Astrocyte (in vitro differentiated cells and primary cell): Measurements from ENCODE around the gene FAM209B. TPM values are rescaled to one million over a fixed set of nuclear protein-coding genes. Genes with fewer than 3 reads are reported as not detected.
A peak's percentile ranks its signal among the peaks of the same experiment; 100 is the strongest.

Source experiments
- DNase-seq: peaks from one replicate; pipeline ENCODE4 v3.0.0-alpha.2; 2010; ENCODE audit warnings: low read depth
- FAIRE-seq: peaks from 2 replicates; lab custom pipeline; 2011; peaks lifted over from hg19 to GRCh38; lab: Jason Lieb, UNC
- H2AFZ ChIP-seq: 2 replicates; pipeline ENCODE4 v1.6.0; 2012; ENCODE audit warnings: low read depth, low read length, inconsistent platforms
- H3K27ac ChIP-seq: 2 replicates; pipeline ENCODE4 v1.5.1; 2011; ENCODE audit warnings: low read depth, low read length, inconsistent platforms
- H3K27me3 ChIP-seq: 2 replicates; pipeline ENCODE4 v1.6.0; 2011; ENCODE audit warnings: low read length, inconsistent platforms; ENCODE audit not compliant: insufficient read depth
- H3K36me3 ChIP-seq: 2 replicates; pipeline ENCODE4 v1.5.1; 2011; ENCODE audit warnings: low read length, inconsistent platforms; ENCODE audit not compliant: insufficient read depth
- H3K4me1 ChIP-seq: 2 replicates; pipeline ENCODE4 v1.5.1; 2011; ENCODE audit warnings: low read length, inconsistent platforms; ENCODE audit not compliant: insufficient read depth
- H3K4me2 ChIP-seq: 2 replicates; pipeline ENCODE4 v1.6.0; 2012; ENCODE audit warnings: low read length, inconsistent platforms
- H3K4me3 ChIP-seq: 2 replicates; pipeline ENCODE4 v1.5.1; 2011; ENCODE audit warnings: low read depth, mild to moderate bottlenecking, low read length, inconsistent platforms; ENCODE audit not compliant: insufficient read depth
- H3K79me2 ChIP-seq: 2 replicates; pipeline ENCODE4 v1.6.0; 2012; ENCODE audit warnings: mild to moderate bottlenecking, low read length, inconsistent platforms; ENCODE audit not compliant: insufficient read depth
- H3K9ac ChIP-seq: 2 replicates; pipeline ENCODE4 v1.6.0; 2012; ENCODE audit warnings: mild to moderate bottlenecking, low read length, inconsistent platforms
- H3K9me3 ChIP-seq: 2 replicates; pipeline ENCODE4 v1.5.1; 2012; ENCODE audit warnings: low read depth, mild to moderate bottlenecking, low read length, inconsistent platforms; ENCODE audit not compliant: insufficient read depth
- H4K20me1 ChIP-seq: 2 replicates; pipeline ENCODE4 v1.6.0; 2012; ENCODE audit warnings: low read length, inconsistent platforms; ENCODE audit not compliant: insufficient read depth
- H3K27ac Mint-ChIP-seq: one replicate; pipeline ENCODE4 v1.8.0; 2021; ENCODE audit warnings: mild to moderate bottlenecking, mixed read lengths; ENCODE audit not compliant: unreplicated experiment
- H3K27me3 Mint-ChIP-seq: one replicate; pipeline ENCODE4 v1.8.0; 2021; ENCODE audit warnings: low read depth, mixed read lengths; ENCODE audit not compliant: unreplicated experiment
- H3K36me3 Mint-ChIP-seq: one replicate; pipeline ENCODE4 v1.8.0; 2021; ENCODE audit warnings: low read depth, mixed read lengths; ENCODE audit not compliant: unreplicated experiment
- H3K4me1 Mint-ChIP-seq: one replicate; pipeline ENCODE4 v1.8.0; 2021; ENCODE audit warnings: low read depth, mixed read lengths; ENCODE audit not compliant: unreplicated experiment
- H3K4me3 Mint-ChIP-seq: one replicate; pipeline ENCODE4 v1.8.0; 2021; ENCODE audit warnings: mild to moderate bottlenecking, moderate library complexity, mixed read lengths; ENCODE audit not compliant: unreplicated experiment
- H3K9me3 Mint-ChIP-seq: one replicate; pipeline ENCODE4 v1.8.0; 2021; ENCODE audit warnings: mild to moderate bottlenecking, mixed read lengths; ENCODE audit not compliant: unreplicated experiment
- EZH2 ChIP-seq: IDR thresholded peaks from 2 replicates; pipeline ENCODE4 v1.6.1; 2012; ENCODE audit warnings: mild to moderate bottlenecking, low read length, inconsistent platforms; ENCODE audit not compliant: insufficient read depth
- total RNA-seq: library from RNA; stranded (reverse); gene quantifications from 2 replicates; pipeline ENCODE4 v1.2.1, GENCODE V29; 2021
- TF ChIP-seq, protein P1 (sequence below): IDR thresholded peaks from 2 replicates; pipeline ENCODE4 v1.5.1; 2011; ENCODE audit warnings: low read depth, mild to moderate bottlenecking, inconsistent platforms, low read length, moderate library complexity; ENCODE audit not compliant: insufficient read depth

Gene FAM209B
- total RNA-seq, 1 donor from 2014 or later, result not detected

DNA sequence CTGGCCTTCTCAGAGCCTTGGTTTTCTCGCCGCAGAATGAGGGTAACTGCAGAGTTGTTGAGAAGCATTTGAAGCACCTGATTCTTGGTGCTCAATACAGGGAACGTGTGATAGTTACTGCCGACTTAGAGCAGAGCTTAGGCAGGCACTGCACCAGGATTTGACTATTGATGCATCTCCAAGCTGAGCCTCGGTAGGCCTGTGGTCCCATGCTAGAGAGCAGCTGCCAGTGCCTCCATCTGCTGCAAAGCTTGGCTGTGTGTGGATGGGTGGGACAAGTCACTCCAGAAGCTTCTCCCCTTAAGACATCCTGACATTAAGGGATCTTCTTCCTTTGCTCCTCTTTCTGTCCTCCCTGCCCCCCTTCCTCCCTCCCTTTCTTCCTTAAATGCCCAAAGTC, 40.9 kb downstream of the FAM209B start:
- FAIRE-seq, result no peak
- H3K36me3 Mint-ChIP-seq, result no peaks in the 10 kb centered on the region
- Histone ChIP-seq H3K79me2 (no peaks in the 10 kb centered on the region), H2AFZ (no peak overlapping the region), H3K27me3 (peaks cover 6% of the 10 kb centered on the region), H3K4me3 (no peak overlapping the region), H3K36me3 (no peaks in the 10 kb centered on the region), H3K4me2 (no peak overlapping the region), H4K20me1 (no peaks in the 10 kb centered on the region), H3K27ac (no peak overlapping the region), H3K9me3 (no peaks in the 10 kb centered on the region), H3K9ac (no peak overlapping the region), H3K4me1 (no peaks in the 10 kb centered on the region)
- H3K9me3 Mint-ChIP-seq, result no peaks in the 10 kb centered on the region
- no peak overlapping the region for H3K27ac Mint-ChIP-seq
- H3K4me1 Mint-ChIP-seq, result peaks cover 7% of the 10 kb centered on the region
- no peak for DNase-seq
- H3K27me3 Mint-ChIP-seq, result peaks cover 11% of the 10 kb centered on the region
- no peak overlapping the region for H3K4me3 Mint-ChIP-seq
- no peak for TF ChIP-seq EZH2
- TF ChIP-seq, protein P1, sequence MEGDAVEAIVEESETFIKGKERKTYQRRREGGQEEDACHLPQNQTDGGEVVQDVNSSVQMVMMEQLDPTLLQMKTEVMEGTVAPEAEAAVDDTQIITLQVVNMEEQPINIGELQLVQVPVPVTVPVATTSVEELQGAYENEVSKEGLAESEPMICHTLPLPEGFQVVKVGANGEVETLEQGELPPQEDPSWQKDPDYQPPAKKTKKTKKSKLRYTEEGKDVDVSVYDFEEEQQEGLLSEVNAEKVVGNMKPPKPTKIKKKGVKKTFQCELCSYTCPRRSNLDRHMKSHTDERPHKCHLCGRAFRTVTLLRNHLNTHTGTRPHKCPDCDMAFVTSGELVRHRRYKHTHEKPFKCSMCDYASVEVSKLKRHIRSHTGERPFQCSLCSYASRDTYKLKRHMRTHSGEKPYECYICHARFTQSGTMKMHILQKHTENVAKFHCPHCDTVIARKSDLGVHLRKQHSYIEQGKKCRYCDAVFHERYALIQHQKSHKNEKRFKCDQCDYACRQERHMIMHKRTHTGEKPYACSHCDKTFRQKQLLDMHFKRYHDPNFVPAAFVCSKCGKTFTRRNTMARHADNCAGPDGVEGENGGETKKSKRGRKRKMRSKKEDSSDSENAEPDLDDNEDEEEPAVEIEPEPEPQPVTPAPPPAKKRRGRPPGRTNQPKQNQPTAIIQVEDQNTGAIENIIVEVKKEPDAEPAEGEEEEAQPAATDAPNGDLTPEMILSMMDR, result no peak

DNA sequence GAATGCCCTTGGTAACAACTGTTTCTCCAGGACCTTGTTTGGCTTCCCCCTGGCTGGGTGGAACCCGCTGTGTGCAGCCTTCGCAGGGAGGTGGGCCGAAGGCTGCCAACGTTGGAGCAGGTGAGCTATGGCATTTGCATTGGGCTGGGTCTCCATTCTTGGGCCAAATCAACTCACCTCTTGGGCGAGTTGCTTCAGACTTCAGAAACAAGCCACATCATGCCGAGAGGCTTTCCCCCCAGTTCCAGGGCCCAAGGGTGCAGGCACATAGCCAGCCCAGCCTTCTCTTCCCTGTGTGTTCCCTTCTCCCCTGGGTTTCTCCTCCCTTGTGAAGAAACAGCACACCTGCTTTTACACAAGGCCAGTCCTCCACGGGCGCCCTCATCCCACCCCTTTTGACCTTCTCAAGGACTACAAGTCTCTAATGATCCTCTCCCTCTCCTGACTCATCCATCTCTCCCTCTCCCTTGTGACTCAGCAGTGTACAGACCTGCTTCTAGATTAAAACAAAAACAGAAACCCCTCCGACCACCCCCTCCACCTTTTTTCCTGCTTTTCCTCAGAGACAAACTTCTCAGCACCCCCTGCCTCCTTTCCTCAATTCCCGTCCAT, 41.6 kb downstream of the FAM209B start:
- Mint-ChIP-seq H3K9me3 (no peaks in the 10 kb centered on the region), H3K4me1 (peaks cover 7% of the 10 kb centered on the region), H3K4me3 (no peak overlapping the region), H3K36me3 (no peaks in the 10 kb centered on the region), H3K27me3 (peaks cover 11% of the 10 kb centered on the region), H3K27ac (peak overlapping the region; percentile 50)
- Histone ChIP-seq H3K4me2 (no peak overlapping the region), H3K36me3 (no peaks in the 10 kb centered on the region), H3K79me2 (no peaks in the 10 kb centered on the region), H3K4me3 (no peak overlapping the region), H3K27ac (no peak overlapping the region), H3K9me3 (no peaks in the 10 kb centered on the region), H2AFZ (no peak overlapping the region), H3K27me3 (peaks cover 6% of the 10 kb centered on the region), H4K20me1 (no peaks in the 10 kb centered on the region), H3K4me1 (no peaks in the 10 kb centered on the region), H3K9ac (no peak overlapping the region)
- DNase-seq (no peak), FAIRE-seq (no peak)
- TF ChIP-seq, protein P1, result no peak
- TF ChIP-seq EZH2, result no peak

DNA sequence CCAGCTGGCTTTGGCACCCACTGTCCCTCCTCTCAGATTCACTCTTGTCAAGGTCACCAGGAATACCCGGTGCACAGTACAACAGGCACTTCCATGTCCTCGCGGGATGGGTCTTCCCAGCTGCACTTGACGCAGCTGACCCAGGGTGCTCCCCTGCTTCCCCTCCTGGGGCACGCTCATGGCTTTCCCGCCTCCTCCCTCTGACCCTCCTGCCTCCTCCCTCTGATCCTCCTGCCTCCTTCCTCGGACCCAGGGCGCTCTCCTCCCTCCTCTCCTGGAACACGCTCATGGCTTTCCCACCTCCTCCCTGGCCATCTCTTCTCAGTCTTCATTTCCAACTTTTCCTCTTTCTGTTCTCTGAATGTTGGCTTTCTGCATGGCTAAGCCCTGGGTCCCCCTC, 42.1 kb downstream of the FAM209B start:
- no peak for DNase-seq
- H3K27me3 Mint-ChIP-seq, result peaks cover 11% of the 10 kb centered on the region
- no peaks in the 10 kb centered on the region for H4K20me1 ChIP-seq
- H2AFZ ChIP-seq, result no peak overlapping the region
- peak overlapping the region; percentile 50 for H3K27ac Mint-ChIP-seq
- FAIRE-seq, result no peak
- TF ChIP-seq EZH2, result no peak
- TF ChIP-seq, protein P1, result no peak
- no peak overlapping the region for H3K27ac ChIP-seq
- H3K9me3 ChIP-seq, result no peaks in the 10 kb centered on the region
- peaks cover 7% of the 10 kb centered on the region for H3K4me1 Mint-ChIP-seq
- H3K4me2 ChIP-seq, result no peak overlapping the region
- no peak overlapping the region for H3K4me3 ChIP-seq
- H3K79me2 ChIP-seq, result no peaks in the 10 kb centered on the region
- no peak overlapping the region for H3K9ac ChIP-seq
- no peaks in the 10 kb centered on the region for H3K4me1 ChIP-seq
- H3K36me3 Mint-ChIP-seq, result no peaks in the 10 kb centered on the region
- peaks cover 6% of the 10 kb centered on the region for H3K27me3 ChIP-seq
- H3K36me3 ChIP-seq, result no peaks in the 10 kb centered on the region
- no peaks in the 10 kb centered on the region for H3K9me3 Mint-ChIP-seq
- H3K4me3 Mint-ChIP-seq, result no peak overlapping the region
